Measurements from ENCODE around the gene RASA3.
A peak's percentile ranks its signal among the peaks of the same experiment; 100 is the strongest.

The RASA3 gene

GRCh38 chr13:113960276-113960948, 172.0 kb downstream of the RASA3 start:
- no peak for DNase-seq

GRCh38 chr13:113959198-113959597, 173.2 kb downstream of the RASA3 start:
- DNase-seq: no peak

- DNase-seq: no peak
Measured at GRCh38 chr13:113958373-113958772, 174.1 kb downstream of the RASA3 start.

- DNase-seq: no peak
Measured at GRCh38 chr13:113956571-113956970, 175.9 kb downstream of the RASA3 start.

GRCh38 chr13:113955691-113956090, 176.7 kb downstream of the RASA3 start:
- no peak for DNase-seq

- no peak for DNase-seq
Measured at GRCh38 chr13:113955235-113955634, 177.2 kb downstream of the RASA3 start.

- no peak for DNase-seq
Measured at GRCh38 chr13:113954046-113954835, 178.2 kb downstream of the RASA3 start.

- DNase-seq: no peak
Measured at GRCh38 chr13:113953561-113953960, 178.9 kb downstream of the RASA3 start.

- no peak for DNase-seq
Measured at GRCh38 chr13:113952983-113953520, 179.4 kb downstream of the RASA3 start.

GRCh38 chr13:113952151-113952982, 180.1 kb downstream of the RASA3 start:
- no peak for DNase-seq

- peak; percentile 83 for DNase-seq
Measured at GRCh38 chr13:113951246-113951999, 181.0 kb downstream of the RASA3 start.

GRCh38 chr13:113950451-113951245, 181.8 kb downstream of the RASA3 start:
- no peak for DNase-seq

GRCh38 chr13:113949546-113949945, 182.9 kb downstream of the RASA3 start:
- no peak for DNase-seq

- DNase-seq: no peak
Measured at GRCh38 chr13:113948034-113948742, 184.2 kb downstream of the RASA3 start.

GRCh38 chr13:113947311-113948033, 185.0 kb downstream of the RASA3 start:
- DNase-seq: no peak

- DNase-seq: no peak
Measured at GRCh38 chr13:113946409-113947181, 185.8 kb downstream of the RASA3 start.

- no peak for DNase-seq
Measured at GRCh38 chr13:113945857-113946408, 186.5 kb downstream of the RASA3 start.

GRCh38 chr13:113943821-113944565, 188.4 kb downstream of the RASA3 start:
- DNase-seq: no peak

Data from NCI-H774 (cell line).